SU-DHL-6 (cell line): ENCODE measurements around the gene USP6NL.

ENCODE experiments used
- H2AFZ ChIP-seq: fragments of 200-600 bp; sonication (generic); 2 replicates; pipeline ENCODE4 v1.6.1; 2014; ENCODE audit warnings: low read depth, mild to moderate bottlenecking, moderate library complexity, mixed read lengths, antibody characterized with exemption, low read length; ENCODE audit not compliant: severe bottlenecking
- H3F3A ChIP-seq: fragments of 200-600 bp; shearing (Covaris generic); 2 replicates; pipeline ENCODE4 v1.6.0; 2016; ENCODE audit warnings: antibody characterized with exemption, mild to moderate bottlenecking; ENCODE audit not compliant: insufficient read depth
- H3K27ac ChIP-seq: fragments of 200-600 bp; sonication (generic); 2 replicates; pipeline ENCODE4 v1.5.1; 2016; ENCODE audit warnings: low read depth, mild to moderate bottlenecking, low read length, moderate library complexity, mixed read lengths
- H3K27me3 ChIP-seq: fragments of 200-600 bp; sonication (generic), shearing (Covaris generic); 2 replicates; pipeline ENCODE4 v1.6.0; 2014; ENCODE audit warnings: mild to moderate bottlenecking, low read length
- H3K36me3 ChIP-seq: fragments of 200-600 bp; sonication (generic); 2 replicates; pipeline ENCODE4 v1.6.1; 2014; ENCODE audit warnings: mild to moderate bottlenecking, low read length, mixed read lengths
- H3K4me2 ChIP-seq: fragments of 300-600, 200-600 bp; shearing (Covaris generic), sonication (generic); 2 replicates; pipeline ENCODE4 v1.6.0; 2014; ENCODE audit warnings: low read length, low read depth, mild to moderate bottlenecking; ENCODE audit not compliant: poor library complexity, severe bottlenecking
- H3K4me3 ChIP-seq: fragments of 200-600 bp; sonication (generic); 2 replicates; pipeline ENCODE4 v1.5.1; 2014; ENCODE audit warnings: antibody characterized with exemption, low read length, mild to moderate bottlenecking, mixed read lengths; ENCODE audit not compliant: insufficient read depth, poor library complexity, severe bottlenecking
- H3K79me2 ChIP-seq: fragments of 200-600 bp; sonication (generic); 2 replicates; pipeline ENCODE4 v1.6.1; 2014; ENCODE audit warnings: mild to moderate bottlenecking, low read length, moderate library complexity; ENCODE audit not compliant: insufficient read depth
- H3K9ac ChIP-seq: fragments of 200-600 bp; sonication (generic); 2 replicates; pipeline ENCODE4 v1.7.0; 2014; ENCODE audit warnings: mild to moderate bottlenecking, low read length
- H3K9me2 ChIP-seq: fragments of 200-600 bp; sonication (generic); replicated peaks from 2 replicates; pipeline ENCODE4 v1.6.1; 2014; ENCODE audit warnings: low read length; ENCODE audit not compliant: insufficient read depth
- H3K9me3 ChIP-seq: fragments of 200-600 bp; sonication (generic); 2 replicates; pipeline ENCODE4 v1.6.1; 2014; ENCODE audit warnings: low read length, mixed read lengths; ENCODE audit not compliant: insufficient read depth
- H4K20me1 ChIP-seq: fragments of 200-600 bp; sonication (generic); 2 replicates; pipeline ENCODE4 v1.6.1; 2014; ENCODE audit warnings: low read depth, mild to moderate bottlenecking, antibody characterized with exemption, low read length, moderate library complexity, mixed read lengths
- EZH2phosphoT487 ChIP-seq: fragments of 200-600 bp; sonication (generic), shearing (Covaris generic); conservative IDR thresholded peaks from 2 replicates; pipeline ENCODE4 v1.6.1; 2018; ENCODE audit warnings: mild to moderate bottlenecking, antibody characterized with exemption, low read length, moderate library complexity, mixed read lengths
- TF ChIP-seq, protein P1 (sequence below): fragments of 200-600 bp; sonication (generic); IDR thresholded peaks from one replicate; pipeline ENCODE4 v1.5.1; 2017; ENCODE audit warnings: antibody characterized with exemption, mild to moderate bottlenecking, low read length, moderate library complexity; ENCODE audit not compliant: insufficient read depth, poor library complexity, severe bottlenecking

The USP6NL gene

DNA sequence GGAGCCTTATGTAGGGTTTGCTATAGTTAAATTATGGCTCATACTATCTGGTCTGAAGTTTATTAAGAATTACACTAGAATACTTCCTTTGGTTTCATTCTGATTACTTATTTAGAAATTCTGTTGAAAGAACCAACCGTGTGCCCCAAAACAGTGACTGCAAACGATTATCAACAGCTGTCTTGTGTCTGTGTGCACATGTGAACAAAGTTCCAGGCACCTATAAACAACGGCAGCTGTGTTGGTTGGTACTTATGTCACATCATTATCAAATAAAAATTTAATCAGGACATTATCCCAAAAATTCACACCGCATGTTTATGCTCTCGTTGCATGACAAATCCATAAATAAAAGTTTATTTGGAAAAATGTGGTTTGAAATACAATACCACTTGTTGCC lies 80.6 kb downstream of the USP6NL start:
- Histone ChIP-seq H3K9ac (no peak overlapping the region), H3K4me2 (peak overlapping the region; percentile 12), H3K9me3 (no peaks in the 10 kb centered on the region), H4K20me1 (peaks cover 10% of the 10 kb centered on the region), H3K9me2 (no peaks in the 10 kb centered on the region), H3K4me3 (no peak overlapping the region), H3F3A (peaks cover 21% of the 10 kb centered on the region; the same call in 1 of the 2 replicates), H3K27me3 (no peaks in the 10 kb centered on the region), H3K36me3 (peaks cover 21% of the 10 kb centered on the region; the same call in 1 of the 2 replicates), H3K27ac (peak overlapping the region; percentile 19; the same call in 1 of the 2 replicates), H2AFZ (no peak overlapping the region), H3K79me2 (peaks cover 100% of the 10 kb centered on the region)
- TF ChIP-seq EZH2phosphoT487: no peak
- TF ChIP-seq, protein P1, sequence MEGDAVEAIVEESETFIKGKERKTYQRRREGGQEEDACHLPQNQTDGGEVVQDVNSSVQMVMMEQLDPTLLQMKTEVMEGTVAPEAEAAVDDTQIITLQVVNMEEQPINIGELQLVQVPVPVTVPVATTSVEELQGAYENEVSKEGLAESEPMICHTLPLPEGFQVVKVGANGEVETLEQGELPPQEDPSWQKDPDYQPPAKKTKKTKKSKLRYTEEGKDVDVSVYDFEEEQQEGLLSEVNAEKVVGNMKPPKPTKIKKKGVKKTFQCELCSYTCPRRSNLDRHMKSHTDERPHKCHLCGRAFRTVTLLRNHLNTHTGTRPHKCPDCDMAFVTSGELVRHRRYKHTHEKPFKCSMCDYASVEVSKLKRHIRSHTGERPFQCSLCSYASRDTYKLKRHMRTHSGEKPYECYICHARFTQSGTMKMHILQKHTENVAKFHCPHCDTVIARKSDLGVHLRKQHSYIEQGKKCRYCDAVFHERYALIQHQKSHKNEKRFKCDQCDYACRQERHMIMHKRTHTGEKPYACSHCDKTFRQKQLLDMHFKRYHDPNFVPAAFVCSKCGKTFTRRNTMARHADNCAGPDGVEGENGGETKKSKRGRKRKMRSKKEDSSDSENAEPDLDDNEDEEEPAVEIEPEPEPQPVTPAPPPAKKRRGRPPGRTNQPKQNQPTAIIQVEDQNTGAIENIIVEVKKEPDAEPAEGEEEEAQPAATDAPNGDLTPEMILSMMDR: no peak

DNA sequence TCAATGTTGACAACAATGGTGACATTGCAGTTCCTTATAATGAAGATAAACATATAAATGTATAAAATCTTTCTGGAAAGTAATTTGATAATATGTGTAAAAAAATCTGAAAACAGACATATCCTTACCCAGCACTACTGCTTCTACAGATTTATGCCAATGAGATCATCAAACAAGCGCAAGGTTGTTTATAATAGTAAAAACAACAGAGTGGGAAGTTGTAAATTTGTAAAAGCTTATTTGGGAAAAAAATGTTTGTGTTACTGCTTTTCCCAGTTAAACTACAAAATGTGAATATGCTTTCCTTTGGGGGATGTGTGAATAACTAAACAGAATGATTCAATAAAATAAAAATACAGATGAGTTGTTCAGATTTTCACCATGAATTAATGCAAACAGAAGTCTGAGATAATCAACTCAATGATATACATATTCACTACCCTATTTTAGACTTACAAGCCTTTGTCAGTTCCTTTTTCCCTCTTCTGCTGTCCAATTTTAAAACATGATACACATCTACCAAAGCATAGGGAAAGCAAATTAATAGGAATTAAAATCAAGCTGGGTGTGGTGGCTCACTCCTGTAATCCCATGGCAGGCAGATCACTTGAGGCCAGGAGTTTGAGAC lies 82.1 kb downstream of the USP6NL start:
- peaks cover 97% of the 10 kb centered on the region for H3K79me2 ChIP-seq
- no peak overlapping the region for H2AFZ ChIP-seq
- peak overlapping the region; percentile 13; the same call in 1 of the 2 replicates for H3K27ac ChIP-seq
- H3K27me3 ChIP-seq: no peaks in the 10 kb centered on the region
- peaks cover 26% of the 10 kb centered on the region; the same call in 1 of the 2 replicates for H3K36me3 ChIP-seq
- H3K9me3 ChIP-seq: no peaks in the 10 kb centered on the region
- peaks cover 6% of the 10 kb centered on the region for H4K20me1 ChIP-seq
- H3K4me2 ChIP-seq: no peak overlapping the region
- peaks cover 20% of the 10 kb centered on the region for H3F3A ChIP-seq
- H3K9me2 ChIP-seq: no peaks in the 10 kb centered on the region
- no peak for TF ChIP-seq EZH2phosphoT487
- TF ChIP-seq, protein P1: no peak
- H3K4me3 ChIP-seq: no peak overlapping the region
- H3K9ac ChIP-seq: no peak overlapping the region

DNA sequence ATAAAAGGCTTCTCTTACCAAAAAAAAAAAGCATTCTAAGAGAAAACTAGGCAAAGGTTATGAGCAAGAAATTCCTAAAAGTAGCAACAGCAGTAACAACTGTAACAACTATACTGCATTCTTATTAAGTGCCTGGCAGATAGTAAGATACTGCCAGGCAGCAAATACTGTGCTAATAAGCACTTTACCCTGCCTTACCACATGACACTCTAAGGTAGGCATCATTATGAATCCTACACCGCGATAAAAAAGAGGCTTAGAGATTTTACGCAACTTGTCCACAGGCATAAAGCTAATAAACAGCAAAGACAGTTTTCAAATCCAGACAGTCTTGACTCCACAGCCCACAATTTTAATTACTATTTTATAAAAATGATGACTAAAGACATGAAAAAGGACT lies 83.2 kb downstream of the USP6NL start:
- no peak overlapping the region for H3K9ac ChIP-seq
- no peaks in the 10 kb centered on the region for H3K9me3 ChIP-seq
- no peak for TF ChIP-seq EZH2phosphoT487
- TF ChIP-seq, protein P1: no peak
- H3K4me3 ChIP-seq: no peak overlapping the region
- no peak overlapping the region for H2AFZ ChIP-seq
- H3K9me2 ChIP-seq: no peaks in the 10 kb centered on the region
- H3K4me2 ChIP-seq: peak overlapping the region; percentile 12
- peaks cover 37% of the 10 kb centered on the region; the same call in 1 of the 2 replicates for H3K36me3 ChIP-seq
- H4K20me1 ChIP-seq: peaks cover 6% of the 10 kb centered on the region
- no peaks in the 10 kb centered on the region for H3K27me3 ChIP-seq
- H3K79me2 ChIP-seq: peaks cover 96% of the 10 kb centered on the region
- peaks cover 16% of the 10 kb centered on the region for H3F3A ChIP-seq
- H3K27ac ChIP-seq: no peak overlapping the region
